HepG2 (cell line): Measurements from ENCODE around the gene C5. TPM values are rescaled to one million over a fixed set of nuclear protein-coding genes. Genes with fewer than 3 reads are reported as not detected.

Experiments
- ADNP ChIP-seq: sonication (generic); formaldehyde crosslinking; IDR thresholded peaks from 2 replicates; pipeline ENCODE4 v1.4.0; 2020; ENCODE audit warnings: missing genetic modification reagents
- AGO2 ChIP-seq: fragments of 200-400 bp; formaldehyde crosslinking; optimal IDR thresholded peaks from 2 replicates; pipeline ENCODE3; 2017; ENCODE audit warnings: mild to moderate bottlenecking, low read depth, low read length, moderate library complexity
- CBX5 ChIP-seq: sonication (generic); formaldehyde crosslinking; IDR thresholded peaks from 2 replicates; pipeline ENCODE4 v1.4.0; 2020; ENCODE audit warnings: missing genetic modification reagents, borderline replicate concordance
- EP300 ChIP-seq, 3 experiments: sonication (generic) in 1 of 3; formaldehyde crosslinking in 1 of 3; IDR thresholded peaks; 2 replicates each; pipeline versions ENCODE4 v1.5.1 to v1.6.1; 2011 to 2020; ENCODE audit warnings: low read depth in 2 of 3, low read length in 2 of 3, borderline replicate concordance in 1 of 3, improper control_type of control experiment in 1 of 3, mild to moderate bottlenecking in 1 of 3, missing genetic modification reagents in 1 of 3, moderate library complexity in 1 of 3
- GATA4 ChIP-seq: sonication (generic); IDR thresholded peaks from 2 replicates; pipeline ENCODE4 v1.6.1; 2016; ENCODE audit warnings: antibody characterized with exemption, low read depth, borderline replicate concordance
- GZF1 ChIP-seq: sonication (generic); formaldehyde crosslinking; IDR thresholded peaks from 2 replicates; pipeline ENCODE4 v1.5.1; 2020; ENCODE audit warnings: mild to moderate bottlenecking, missing genetic modification reagents
- HDAC2 ChIP-seq: sonication (generic); formaldehyde crosslinking; IDR thresholded peaks from 2 replicates; pipeline ENCODE4 v1.4.0; 2020; ENCODE audit warnings: missing genetic modification reagents
- KAT2B ChIP-seq: fragments of 150-350 bp; IDR thresholded peaks from 2 replicates; pipeline ENCODE4 v1.6.1; 2014; ENCODE audit warnings: low read depth, low read length, borderline replicate concordance
- KAT8 ChIP-seq: IDR thresholded peaks from 2 replicates; pipeline ENCODE4 v1.6.1; 2016; ENCODE audit warnings: missing genetic modification reagents, missing compliant biosample characterization
- KLF12 ChIP-seq: sonication (generic); formaldehyde crosslinking; IDR thresholded peaks from 2 replicates; pipeline ENCODE4 v1.4.0; 2020; ENCODE audit warnings: missing genetic modification reagents, borderline replicate concordance
- MATR3 ChIP-seq: sonication (generic); formaldehyde crosslinking; IDR thresholded peaks from 2 replicates; pipeline ENCODE4 v1.4.0; 2020; ENCODE audit warnings: missing genetic modification reagents
- MEIS2 ChIP-seq: sonication (generic); formaldehyde crosslinking; IDR thresholded peaks from 2 replicates; pipeline ENCODE4 v1.9.0; 2021; ENCODE audit warnings: mild to moderate bottlenecking, missing genetic modification reagents
- MXI1 ChIP-seq: IDR thresholded peaks from 3 replicates; pipeline ENCODE4 v1.6.1; 2012; ENCODE audit warnings: low read depth, low read length, inconsistent platforms, borderline replicate concordance
- PAF1 ChIP-seq: IDR thresholded peaks from 2 replicates; pipeline ENCODE4 v1.6.1; 2016; ENCODE audit warnings: missing genetic modification reagents, missing compliant biosample characterization
- POLR2AphosphoS5 ChIP-seq: IDR thresholded peaks from 2 replicates; pipeline ENCODE4 v1.6.1; 2012; ENCODE audit warnings: low read depth, low read length
- SCMH1 ChIP-seq: sonication (generic); formaldehyde crosslinking; IDR thresholded peaks from 2 replicates; pipeline ENCODE4 v1.9.0; 2021; ENCODE audit warnings: missing genetic modification reagents, mild to moderate bottlenecking, borderline replicate concordance
- SMYD3 ChIP-seq: sonication (generic); formaldehyde crosslinking; IDR thresholded peaks from 2 replicates; pipeline ENCODE4 v1.8.1; 2023; ENCODE audit warnings: mild to moderate bottlenecking, missing genetic modification reagents
- SOX13 ChIP-seq, 3 experiments: fragments of 450-650 bp in 1 of 3; sonication (generic) in 1 of 3; formaldehyde crosslinking in 1 of 3; IDR thresholded peaks in 2 of 3; conservative IDR thresholded peaks in 1 of 3; 2 replicates each; pipeline versions ENCODE4 v1.5.0 to v1.6.1; 2016 to 2020; ENCODE audit warnings: antibody characterized with exemption in 1 of 3, mild to moderate bottlenecking in 1 of 3, missing compliant biosample characterization in 1 of 3, missing genetic modification reagents in 1 of 3, moderate library complexity in 1 of 3
- SRY ChIP-seq: sonication (generic); formaldehyde crosslinking; IDR thresholded peaks from 2 replicates; pipeline ENCODE4 v1.8.0; 2022; ENCODE audit warnings: mild to moderate bottlenecking, missing genetic modification reagents
- TBX2 ChIP-seq: sonication (generic); formaldehyde crosslinking; IDR thresholded peaks from 2 replicates; pipeline ENCODE4 v1.5.0; 2020; ENCODE audit warnings: missing genetic modification reagents, mild to moderate bottlenecking, borderline replicate concordance
- TRIM24 ChIP-seq: sonication (generic); formaldehyde crosslinking; IDR thresholded peaks from 2 replicates; pipeline ENCODE4 v1.8.0; 2022; ENCODE audit warnings: mild to moderate bottlenecking, missing genetic modification reagents
- UBTF ChIP-seq: sonication (generic); formaldehyde crosslinking; IDR thresholded peaks from 2 replicates; pipeline ENCODE4 v1.4.0; 2020; ENCODE audit warnings: mild to moderate bottlenecking, missing genetic modification reagents
- WIZ ChIP-seq: sonication (generic); formaldehyde crosslinking; IDR thresholded peaks from 2 replicates; pipeline ENCODE4 v1.5.1; 2020; ENCODE audit warnings: mild to moderate bottlenecking, missing genetic modification reagents
- ZNF292 ChIP-seq: sonication (generic); formaldehyde crosslinking; IDR thresholded peaks from 2 replicates; pipeline ENCODE4 v1.8.1; 2022; ENCODE audit warnings: mild to moderate bottlenecking, low read depth, missing genetic modification reagents, borderline replicate concordance
- ZNF556 ChIP-seq: sonication (generic); formaldehyde crosslinking; IDR thresholded peaks from 2 replicates; pipeline ENCODE4 v1.4.0; 2020; ENCODE audit warnings: mild to moderate bottlenecking, missing genetic modification reagents, borderline replicate concordance
- ZNF577 ChIP-seq: sonication (generic); formaldehyde crosslinking; IDR thresholded peaks from 2 replicates; pipeline ENCODE4 v1.4.0; 2020; ENCODE audit warnings: mild to moderate bottlenecking, low read depth, missing genetic modification reagents, borderline replicate concordance
- ZNF678 ChIP-seq: sonication (generic); formaldehyde crosslinking; IDR thresholded peaks from 2 replicates; pipeline ENCODE4 v1.4.0; 2020; ENCODE audit warnings: mild to moderate bottlenecking, missing genetic modification reagents
- ZNF703 ChIP-seq: sonication (generic); formaldehyde crosslinking; IDR thresholded peaks from 2 replicates; pipeline ENCODE4 v1.5.1; 2020; ENCODE audit warnings: missing genetic modification reagents, mild to moderate bottlenecking, moderate library complexity, borderline replicate concordance
- ZNF792 ChIP-seq: IDR thresholded peaks from 2 replicates; pipeline ENCODE4 v1.6.1; 2016
- ZSCAN30 ChIP-seq: sonication (generic); formaldehyde crosslinking; IDR thresholded peaks from 2 replicates; pipeline ENCODE4 v1.5.0; 2020; ENCODE audit warnings: mild to moderate bottlenecking, missing genetic modification reagents
- polyA plus RNA-seq, 8 experiments: library from polyadenylated mRNA; depleted of rRNA in 3 of 8; stranded (reverse) in 7 of 8; unstranded in 1 of 8; fragments of >200 nt; fragmentation: Illumina TruSeq in 4 of 8; extraction: Trizol in 4 of 8; gene quantifications; 2 replicates each; pipeline versions ENCODE4 v1.2.1 to v1.2.3, GENCODE V29; 2011 to 2016; ENCODE audit warnings: low read depth in 4 of 8, missing spikeins in 1 of 8, mixed read lengths in 1 of 8; ENCODE audit not compliant: insufficient read depth in 1 of 8
- total RNA-seq, 5 experiments: library from RNA; depleted of rRNA; stranded (reverse); fragments of >200 nt; fragmentation: Illumina TruSeq; extraction: Trizol; gene quantifications; 2 replicates each; pipeline ENCODE4 v1.2.3, GENCODE V29; 2016; ENCODE audit warnings: low read depth in 1 of 5
- TF ChIP-seq, protein P1 (sequence below): IDR thresholded peaks from 2 replicates; pipeline ENCODE4 v1.6.1; 2012; ENCODE audit warnings: inconsistent platforms

The C5 gene
- total and polyA plus RNA-seq, 2 of the 13 experiments (the other 11 are each of a cell fraction or from before 2014, with no cell fraction given) = 57.6 to 192 TPM

- no peak for TF ChIP-seq KAT2B
- peak; percentile 83 for TF ChIP-seq KAT8 (CRISPR knock-in tag)
- peak; percentile 30 to 65; a peak in 2 of 4 replicates for TF ChIP-seq EP300 (IDR thresholded peaks at IDR 0.05; ENCODE audit: low read depth in 2 of 2, low read length in 2 of 2)
- peak; percentile 71 for TF ChIP-seq EP300 (CRISPR knock-in tag; IDR thresholded peaks at IDR 0.05; ENCODE audit: borderline replicate concordance)
- TF ChIP-seq, protein P1, sequence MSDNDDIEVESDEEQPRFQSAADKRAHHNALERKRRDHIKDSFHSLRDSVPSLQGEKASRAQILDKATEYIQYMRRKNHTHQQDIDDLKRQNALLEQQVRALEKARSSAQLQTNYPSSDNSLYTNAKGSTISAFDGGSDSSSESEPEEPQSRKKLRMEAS = peak; percentile 71
- no peak for TF ChIP-seq UBTF (CRISPR knock-in tag)
- no peak for TF ChIP-seq ADNP (CRISPR knock-in tag)
- no peak for TF ChIP-seq ZSCAN30 (CRISPR knock-in tag)
- TF ChIP-seq TBX2 (CRISPR knock-in tag) = peak; percentile 68; the same call in 1 of the 2 replicates
- TF ChIP-seq GZF1 (CRISPR knock-in tag) = peak; percentile 88
- TF ChIP-seq AGO2 = no peak
- no peak for TF ChIP-seq MXI1
- TF ChIP-seq POLR2AphosphoS5 = peak; percentile 46; the same call in 1 of the 2 replicates
- no peak for TF ChIP-seq SMYD3 (CRISPR knock-in tag)
- TF ChIP-seq SRY (CRISPR knock-in tag) = no peak
- TF ChIP-seq KLF12 (CRISPR knock-in tag) = no peak
- no peak for TF ChIP-seq MATR3 (CRISPR knock-in tag)
- TF ChIP-seq SCMH1 = no peak
- TF ChIP-seq WIZ (CRISPR knock-in tag) = no peak
- peak; percentile 90 for TF ChIP-seq HDAC2
- TF ChIP-seq CBX5 = peak; percentile 68; the same call in 1 of the 2 replicates
- peak; percentile 63; the same call in 1 of the 2 replicates for TF ChIP-seq ZNF792 (CRISPR knock-in tag)
- no peak for TF ChIP-seq TRIM24 (CRISPR knock-in tag)
- TF ChIP-seq GATA4 = peak; percentile 33; the same call in 1 of the 2 replicates
- no peak for TF ChIP-seq ZNF678 (CRISPR knock-in tag)
- TF ChIP-seq PAF1 (CRISPR knock-in tag) = no peak
- TF ChIP-seq ZNF292 (CRISPR knock-in tag) = peak; percentile 95; the same call in 1 of the 2 replicates
- TF ChIP-seq MEIS2 (CRISPR knock-in tag) = 0 out of 2 replicates have a peak, but pooled peaks have one; percentile 18
- TF ChIP-seq SOX13 (IDR thresholded peaks at IDR 0.05) = no peak
- TF ChIP-seq SOX13 (CRISPR knock-in tag; conservative IDR thresholded peaks at IDR 0.05 in 1 of 2, IDR thresholded peaks at IDR 0.05 in 1 of 2) = peak in 1 of 2 experiments; percentile 84; a peak in 2 of 4 replicates
- no peak for TF ChIP-seq ZNF556 (CRISPR knock-in tag)
- TF ChIP-seq ZNF703 (CRISPR knock-in tag) = no peak
- no peak for TF ChIP-seq ZNF577 (CRISPR knock-in tag)
Measured at GRCh38 chr9:121053544-121053943, 3.5 kb upstream of the C5 start (continued).
